ENCODE data around the gene ADA.
A peak's percentile ranks its signal among the peaks of the same experiment; 100 is the strongest.

The ADA gene

GRCh38 chr20:44625361-44625760, 26.1 kb downstream of the ADA start:
- H3K36me3 Mint-ChIP-seq, result peaks cover 56% of the 10 kb centered on the region
- no peak for ATAC-seq
- H3K9me3 Mint-ChIP-seq, result no peaks in the 10 kb centered on the region

DNA sequence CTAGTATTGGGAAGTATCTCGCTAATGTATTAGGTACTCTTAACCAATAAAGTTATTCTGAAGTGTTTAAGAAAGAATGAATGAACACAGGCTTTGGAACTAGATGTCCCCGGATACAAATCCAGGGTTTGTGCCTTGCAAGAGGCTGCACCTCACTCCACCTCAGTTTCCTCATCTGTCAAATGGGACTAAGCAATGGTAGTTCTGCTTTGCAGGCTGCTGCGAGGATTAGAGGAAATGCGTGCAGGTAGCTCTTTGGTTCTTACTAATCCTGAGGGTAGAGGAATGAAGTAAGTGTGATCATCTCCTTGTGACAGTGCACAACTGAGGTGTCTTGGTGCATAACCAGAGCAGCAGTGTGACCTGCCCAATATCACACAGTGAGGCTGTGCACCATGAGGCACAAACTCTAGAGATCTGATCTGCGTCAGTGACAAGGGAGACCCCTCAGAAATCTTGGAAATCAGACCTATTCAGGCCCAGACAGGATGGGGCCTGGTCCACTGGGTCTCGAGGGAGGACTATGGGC, 26.7 kb downstream of the ADA start:
- Mint-ChIP-seq H3K9me3 (no peaks in the 10 kb centered on the region), H3K36me3 (peaks cover 58% of the 10 kb centered on the region), H3K4me3 (no peak overlapping the region), H3K27ac (peak overlapping the region; percentile 80), H3K4me1 (peaks cover 7% of the 10 kb centered on the region)
- ATAC-seq, result peak; percentile 70
- no peak for DNase-seq (ENCODE audit: low spot score in 2 of 2)

More at GRCh38 chr20:44625361-44625760, 26.1 kb downstream of the ADA start:
- H3K4me3 Mint-ChIP-seq, result no peak overlapping the region
- peaks cover 7% of the 10 kb centered on the region for H3K4me1 Mint-ChIP-seq
- no peak for DNase-seq (ENCODE audit: low spot score in 2 of 2)
- peak overlapping the region; percentile 80 for H3K27ac Mint-ChIP-seq

GRCh38 chr20:44624152-44624551, 27.3 kb downstream of the ADA start:
- no peak for DNase-seq (ENCODE audit: low spot score in 2 of 2)
- H3K36me3 Mint-ChIP-seq, result peaks cover 64% of the 10 kb centered on the region
- H3K9me3 Mint-ChIP-seq, result no peaks in the 10 kb centered on the region
- peaks cover 12% of the 10 kb centered on the region for H3K4me1 Mint-ChIP-seq
- no peak overlapping the region for H3K4me3 Mint-ChIP-seq
- peak overlapping the region; percentile 40 for H3K27ac Mint-ChIP-seq
- ATAC-seq, result no peak

DNA sequence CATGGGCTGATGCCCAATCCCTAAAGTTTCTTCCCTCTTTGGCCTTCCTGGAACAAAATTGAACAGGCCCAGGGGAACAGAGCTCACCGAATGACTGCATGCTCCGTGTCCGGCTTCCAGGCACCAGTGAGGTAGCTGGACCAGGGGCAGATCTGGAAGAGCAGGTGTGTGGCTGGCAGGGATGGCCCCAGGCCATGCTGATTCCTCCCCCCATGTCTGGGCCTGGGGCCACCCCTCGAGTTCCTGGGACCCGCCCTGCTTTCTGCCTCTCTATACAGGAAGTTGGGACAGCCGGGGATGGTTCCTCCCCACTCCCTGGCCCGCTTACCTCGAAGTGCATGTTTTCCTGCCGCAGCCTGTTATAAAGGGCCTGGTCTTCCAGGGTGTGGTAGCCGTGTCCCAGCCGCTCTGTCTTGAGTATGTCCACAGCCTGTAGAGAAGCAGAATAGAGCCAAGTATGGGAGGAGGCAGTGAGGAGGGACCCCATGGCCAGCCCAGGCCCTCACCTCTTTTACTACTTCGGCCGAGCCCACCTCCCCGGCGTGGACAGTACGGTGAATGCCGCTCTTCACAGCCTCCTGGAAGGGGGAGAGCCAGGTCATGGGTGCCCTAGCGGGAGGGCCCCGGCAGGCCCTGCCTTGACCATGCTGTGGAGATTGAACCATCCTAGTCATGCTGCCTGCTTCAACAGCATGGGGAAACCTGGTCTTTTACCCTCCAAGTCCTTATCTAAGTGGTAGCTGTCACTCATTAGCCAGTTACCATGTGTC, 28.8 kb downstream of the ADA start:
- no peak overlapping the region for H3K4me3 Mint-ChIP-seq
- H3K9me3 Mint-ChIP-seq, result no peaks in the 10 kb centered on the region
- peak overlapping the region; percentile 68 for H3K27ac Mint-ChIP-seq
- ATAC-seq (no peak), DNase-seq (ENCODE audit: low spot score in 2 of 2) (no peak)
- peaks cover 24% of the 10 kb centered on the region for H3K4me1 Mint-ChIP-seq
- peaks cover 61% of the 10 kb centered on the region for H3K36me3 Mint-ChIP-seq

- no peaks in the 10 kb centered on the region for H3K9me3 Mint-ChIP-seq
- peaks cover 23% of the 10 kb centered on the region for H3K4me1 Mint-ChIP-seq
- ATAC-seq (no peak), DNase-seq (ENCODE audit: low spot score in 2 of 2) (no peak)
- H3K27ac Mint-ChIP-seq, result peak overlapping the region; percentile 68
- no peak overlapping the region for H3K4me3 Mint-ChIP-seq
- H3K36me3 Mint-ChIP-seq, result peaks cover 55% of the 10 kb centered on the region
These were observed 29.6 kb downstream of the ADA start for GRCh38 chr20:44621939-44622338.

DNA sequence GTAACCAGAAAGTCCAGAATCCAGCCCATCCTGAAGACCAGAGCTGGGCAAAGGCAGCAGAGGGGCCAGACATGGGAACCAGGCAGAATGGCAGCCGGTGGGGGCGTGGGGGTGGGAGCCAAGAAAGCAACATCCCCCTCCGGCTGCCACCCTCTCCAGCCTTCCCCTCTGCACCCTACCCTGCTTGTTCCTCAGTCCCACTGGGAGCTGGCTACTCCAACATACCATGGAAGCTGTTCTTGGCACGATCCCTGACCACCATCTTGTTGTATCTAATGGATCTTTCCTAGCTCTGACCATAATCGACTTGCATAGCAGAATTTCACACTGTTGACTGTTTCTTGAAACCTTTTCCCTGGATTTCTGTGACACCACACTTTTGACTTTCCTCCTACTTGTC, 30.2 kb downstream of the ADA start:
- Mint-ChIP-seq H3K9me3 (no peaks in the 10 kb centered on the region), H3K4me3 (no peak overlapping the region), H3K36me3 (peaks cover 49% of the 10 kb centered on the region), H3K27ac (peak overlapping the region; percentile 68), H3K4me1 (peaks cover 20% of the 10 kb centered on the region)
- ATAC-seq (no peak), DNase-seq (ENCODE audit: low spot score in 2 of 2) (no peak)

GRCh38 chr20:44620030-44620429, 31.5 kb downstream of the ADA start:
- peaks cover 33% of the 10 kb centered on the region for H3K4me1 Mint-ChIP-seq
- H3K9me3 Mint-ChIP-seq, result no peaks in the 10 kb centered on the region
- no peak for ATAC-seq
- no peak for DNase-seq (ENCODE audit: low spot score in 2 of 2)
- H3K36me3 Mint-ChIP-seq, result peaks cover 44% of the 10 kb centered on the region
- H3K27ac Mint-ChIP-seq, result peak overlapping the region; percentile 75
- H3K4me3 Mint-ChIP-seq, result no peak overlapping the region

DNA sequence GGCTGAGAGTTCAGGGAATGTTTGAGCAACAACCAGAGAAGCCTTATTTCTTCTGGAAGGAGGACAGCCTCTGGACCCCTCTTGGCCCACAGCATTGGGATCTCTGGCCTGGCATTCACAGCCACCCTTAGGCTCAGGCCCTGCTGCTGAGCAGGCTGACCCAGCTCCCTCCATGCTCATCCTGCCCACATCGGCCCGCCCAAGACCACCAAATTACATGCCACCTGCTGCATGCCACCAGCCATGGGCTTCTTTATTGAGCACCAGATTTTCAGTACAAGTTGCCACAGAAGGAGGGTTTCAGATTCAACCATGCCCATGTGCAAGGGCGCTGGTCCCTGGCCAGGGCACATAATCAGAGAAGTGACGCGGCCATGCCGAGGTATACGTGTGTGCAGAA, 32.2 kb downstream of the ADA start:
- H3K36me3 Mint-ChIP-seq, result peaks cover 40% of the 10 kb centered on the region
- ATAC-seq (no peak), DNase-seq (ENCODE audit: low spot score in 2 of 2) (no peak)
- H3K4me3 Mint-ChIP-seq, result no peak overlapping the region
- H3K27ac Mint-ChIP-seq, result peak overlapping the region; percentile 91
- no peaks in the 10 kb centered on the region for H3K9me3 Mint-ChIP-seq
- H3K4me1 Mint-ChIP-seq, result peaks cover 36% of the 10 kb centered on the region

- DNase-seq (ENCODE audit: low spot score in 2 of 2) (no peak), ATAC-seq (peak; percentile 61)
- Mint-ChIP-seq H3K27ac (peak overlapping the region; percentile 91), H3K4me3 (no peak overlapping the region), H3K4me1 (peaks cover 43% of the 10 kb centered on the region), H3K9me3 (no peaks in the 10 kb centered on the region), H3K36me3 (peaks cover 40% of the 10 kb centered on the region)
These were observed 33.2 kb downstream of the ADA start for GRCh38 chr20:44618318-44618731.

- Mint-ChIP-seq H3K9me3 (no peaks in the 10 kb centered on the region), H3K36me3 (peaks cover 26% of the 10 kb centered on the region), H3K27ac (peak overlapping the region; percentile 91), H3K4me1 (peaks cover 43% of the 10 kb centered on the region), H3K4me3 (no peak overlapping the region)
- ATAC-seq, result no peak
- no peak for DNase-seq (ENCODE audit: low spot score in 2 of 2)
These were observed 34.9 kb downstream of the ADA start for GRCh38 chr20:44616604-44616964.

DNA sequence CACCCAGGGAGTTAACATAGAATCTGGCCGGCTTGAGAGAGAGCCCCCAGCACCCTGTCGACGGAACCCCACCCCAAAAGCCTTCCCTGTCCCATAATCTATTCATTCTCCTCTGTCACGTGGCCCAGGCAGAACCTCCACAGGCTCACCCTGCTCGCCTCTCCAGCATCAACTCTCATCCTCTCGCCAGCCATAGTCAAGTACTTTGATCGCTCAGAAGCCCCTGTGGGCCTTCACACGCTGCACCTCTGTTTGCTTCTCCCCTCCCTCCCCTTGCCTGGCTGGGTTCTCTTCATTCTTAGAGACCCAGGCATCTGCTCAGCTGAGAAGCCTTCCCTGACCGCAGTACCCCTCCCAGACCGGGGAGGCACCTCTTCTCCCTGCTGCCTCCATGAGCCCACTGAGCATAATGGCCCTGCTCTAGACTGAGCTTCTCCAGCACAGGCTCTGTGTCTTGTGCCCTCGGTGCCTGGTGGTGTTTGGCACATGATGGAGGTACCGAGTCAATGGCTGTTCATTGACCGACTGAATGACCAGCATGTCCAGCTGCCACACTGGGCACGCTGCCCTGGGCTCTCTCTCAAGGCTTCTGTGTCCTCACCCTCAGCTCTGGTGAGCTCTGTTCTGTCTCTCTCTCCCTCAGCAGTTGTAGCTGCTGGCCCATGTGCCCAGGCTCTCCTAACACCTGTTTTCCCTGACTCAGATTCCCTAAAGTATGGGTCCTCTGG, 35.5 kb downstream of the ADA start:
- H3K27ac Mint-ChIP-seq, result peak overlapping the region; percentile 91
- peaks cover 20% of the 10 kb centered on the region for H3K36me3 Mint-ChIP-seq
- no peak overlapping the region for H3K4me3 Mint-ChIP-seq
- H3K4me1 Mint-ChIP-seq, result peaks cover 43% of the 10 kb centered on the region
- DNase-seq (ENCODE audit: low spot score in 2 of 2) (no peak), ATAC-seq (no peak)
- no peaks in the 10 kb centered on the region for H3K9me3 Mint-ChIP-seq

DNA sequence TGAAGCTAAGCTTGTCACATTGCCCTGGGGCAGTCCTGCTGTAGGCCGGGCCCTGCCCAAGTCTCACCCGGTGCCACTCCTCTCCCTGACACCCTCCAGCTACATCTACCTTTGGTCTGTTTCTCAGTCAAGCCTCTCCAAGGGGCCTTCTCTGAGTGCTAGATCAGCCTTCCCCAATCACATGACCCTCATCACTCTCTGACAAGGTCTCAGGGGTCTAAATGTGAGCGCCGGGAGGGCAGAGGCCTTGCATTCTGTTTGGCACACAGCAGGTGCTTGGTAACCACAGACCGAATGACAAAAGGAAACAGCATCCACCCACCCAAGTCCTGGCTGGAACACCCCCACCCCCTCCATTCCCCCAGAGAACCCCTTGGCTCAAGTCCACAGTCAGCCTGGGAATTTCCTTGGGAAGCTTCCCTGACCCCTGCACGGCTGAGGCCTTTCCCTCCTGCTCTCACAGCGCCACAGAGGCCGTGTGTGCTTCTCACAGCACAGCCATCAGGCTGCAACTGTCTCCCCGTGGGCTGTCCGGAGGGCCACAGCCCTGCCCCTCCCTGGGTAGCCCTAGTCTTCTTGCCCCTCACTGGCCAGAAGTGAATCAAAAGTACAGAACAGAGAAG, 36.2 kb downstream of the ADA start:
- H3K9me3 Mint-ChIP-seq, result no peaks in the 10 kb centered on the region
- DNase-seq (ENCODE audit: low spot score in 2 of 2) (no peak), ATAC-seq (peak; percentile 27)
- peaks cover 47% of the 10 kb centered on the region for H3K4me1 Mint-ChIP-seq
- peak overlapping the region; percentile 91 for H3K27ac Mint-ChIP-seq
- H3K4me3 Mint-ChIP-seq, result no peak overlapping the region
- peaks cover 17% of the 10 kb centered on the region for H3K36me3 Mint-ChIP-seq

DNA sequence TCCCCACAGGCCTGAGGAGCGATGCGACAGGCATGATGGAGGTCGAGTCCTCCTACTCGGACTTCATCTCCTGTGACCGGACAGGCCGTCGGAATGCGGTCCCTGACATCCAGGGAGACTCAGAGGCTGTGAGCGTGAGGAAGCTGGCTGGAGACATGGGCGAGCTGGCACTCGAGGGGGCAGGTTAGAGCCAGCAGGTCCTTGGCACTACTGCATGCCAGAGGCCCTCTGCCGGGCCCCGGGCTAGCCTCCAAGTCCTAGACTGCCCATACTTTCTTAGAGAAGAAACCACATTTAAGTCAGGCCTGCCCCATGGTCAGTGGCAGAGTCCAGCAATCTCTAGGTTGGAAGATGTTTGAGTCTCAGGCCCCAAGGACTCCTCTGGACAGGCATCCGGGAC, 37.0 kb downstream of the ADA start:
- Mint-ChIP-seq H3K9me3 (no peaks in the 10 kb centered on the region), H3K27ac (peak overlapping the region; percentile 91), H3K36me3 (peaks cover 16% of the 10 kb centered on the region), H3K4me3 (no peak overlapping the region), H3K4me1 (peaks cover 53% of the 10 kb centered on the region)
- ATAC-seq, result no peak
- DNase-seq (ENCODE audit: low spot score in 2 of 2), result no peak

DNA sequence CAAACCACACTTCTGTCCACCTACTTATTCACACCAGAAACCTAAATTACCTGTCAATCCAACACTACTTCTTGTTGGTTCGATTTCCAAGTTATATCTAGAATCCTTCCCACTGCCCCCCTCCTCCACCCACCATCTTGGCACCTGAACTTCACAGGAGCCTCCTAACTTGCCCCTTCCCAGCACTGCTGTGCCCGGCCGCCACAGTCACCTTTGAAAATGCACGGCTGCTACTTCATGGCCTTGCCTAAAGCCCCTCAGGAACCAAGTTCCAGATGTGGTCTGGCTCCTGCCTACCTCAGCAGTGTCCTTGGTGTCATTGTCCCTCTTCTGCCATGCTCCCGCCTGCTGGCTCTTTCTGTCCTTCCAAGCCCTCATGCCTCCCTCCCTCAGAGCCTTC, 37.9 kb downstream of the ADA start:
- Mint-ChIP-seq H3K9me3 (no peaks in the 10 kb centered on the region), H3K4me1 (peaks cover 47% of the 10 kb centered on the region), H3K4me3 (no peak overlapping the region), H3K36me3 (peaks cover 11% of the 10 kb centered on the region), H3K27ac (peak overlapping the region; percentile 91)
- ATAC-seq (no peak), DNase-seq (ENCODE audit: low spot score in 2 of 2) (no peak)

- Mint-ChIP-seq H3K36me3 (peaks cover 11% of the 10 kb centered on the region), H3K4me3 (peak overlapping the region; percentile 45), H3K4me1 (peaks cover 26% of the 10 kb centered on the region), H3K9me3 (no peaks in the 10 kb centered on the region), H3K27ac (peak overlapping the region; percentile 94)
- DNase-seq (ENCODE audit: low spot score in 2 of 2), result no peak
- ATAC-seq, result peak; percentile 49
These were observed 41.1 kb downstream of the ADA start for GRCh38 chr20:44610313-44610962.
